ENCODE data around the gene RFX7.

- TF ChIP-seq CTCF (IDR thresholded peaks at IDR 0.05) (no peak), POLR2A (IDR thresholded peaks at IDR 0.05) (no peak)
Observed at GRCh38 chr15:56053046-56053400, 190.7 kb downstream of the RFX7 start.
